Tibial artery (tissue), 4 donors: ENCODE measurements around the gene ALS2.
"Not testable (repeated sequence)": the region's sequence is repeated elsewhere in the genome, so short reads cannot be mapped to it uniquely, and the experiment has no call there.

Experiments used
- DNase-seq, 2 donors: peaks; one replicate each; pipeline ENCODE4 v3.0.0-alpha.2; 2019
- H3K27ac ChIP-seq, 2 donors: fragments of 200-600 bp; sonication (generic) in 1 of 2; 1 replicate in 1 of 2; 2 replicates in 1 of 2; pipeline ENCODE4 v1.5.1; 2018 to 2019; ENCODE audit warnings: mild to moderate bottlenecking in 1 of 2
- H3K27me3 ChIP-seq, 2 donors: fragments of 200-600 bp; sonication (generic) in 1 of 2; one replicate each; pipeline versions ENCODE4 v1.5.1 to v1.6.0; 2016 to 2019
- H3K36me3 ChIP-seq, 3 donors: fragments of 200-600 bp; sonication (generic) in 2 of 3; one replicate each; pipeline ENCODE4 v1.5.1; 2016 to 2019; ENCODE audit warnings: mild to moderate bottlenecking in 2 of 3
- H3K4me1 ChIP-seq, 4 donors: fragments of 200-600 bp; sonication (generic) in 2 of 4; 1 replicate in 3 of 4; 2 replicates in 1 of 4; pipeline ENCODE4 v1.5.1; 2016 to 2019
- H3K4me3 ChIP-seq, 2 donors: fragments of 200-600 bp; sonication (generic) in 1 of 2; 1 replicate in 1 of 2; 2 replicates in 1 of 2; pipeline ENCODE4 v1.5.1; 2018 to 2019; ENCODE audit warnings: mild to moderate bottlenecking in 2 of 2
- H3K9me3 ChIP-seq, 3 donors: fragments of 200-600 bp; sonication (generic) in 1 of 3; one replicate each; pipeline ENCODE4 v1.5.1; 2016 to 2019
- CTCF ChIP-seq, 2 experiments: fragments of 200-600 bp in 1 of 2; fragments of 450-650 bp in 1 of 2; IDR thresholded peaks; one replicate each; pipeline ENCODE4 v1.5.1; 2017 to 2019; ENCODE audit warnings: antibody characterized with exemption in 2 of 2, mild to moderate bottlenecking in 1 of 2, moderate library complexity in 1 of 2
- intact Hi-C: fragments of 100-400 bp; cut with DNase I; formaldehyde crosslinking; loops from one replicate; pipeline ENCODE4 v1.15.0; 2023; ENCODE audit warnings: low total_unique reads

ALS2 gene

GRCh38 chr2:201765799-201766198 lies 14.9 kb downstream of the ALS2 start:
- Histone ChIP-seq H3K9me3 (no peaks in the 10 kb centered on the region), H3K4me3 (no peak overlapping the region), H3K27ac (no peak overlapping the region), H3K4me1 (peaks cover 0 to 18% (median 5%) of the 10 kb centered on the region in 4 donors), H3K36me3 (peaks cover 16 to 31% (median 20%) of the 10 kb centered on the region in 3 donors), H3K27me3 (no peaks in the 10 kb centered on the region)
- DNase-seq, result no peak
- TF ChIP-seq CTCF (IDR thresholded peaks at IDR 0.05), result no peak
- intact Hi-C loops, result no loop called here

- intact Hi-C loops, result not testable (repeated sequence)
These were observed 16.3 kb downstream of the ALS2 start for GRCh38 chr2:201764469-201764868.

GRCh38 chr2:201761101-201761500 lies 19.6 kb downstream of the ALS2 start:
- Histone ChIP-seq H3K27ac (no peak overlapping the region), H3K4me1 (no peaks in the 10 kb centered on the region), H3K27me3 (no peaks in the 10 kb centered on the region), H3K4me3 (no peak overlapping the region), H3K9me3 (no peaks in the 10 kb centered on the region), H3K36me3 (peaks cover 22 to 47% (median 39%) of the 10 kb centered on the region in 3 donors)
- intact Hi-C loops, result no loop called here
- no peak for TF ChIP-seq CTCF (IDR thresholded peaks at IDR 0.05)
- DNase-seq, result no peak

More at GRCh38 chr2:201764469-201764868, 16.3 kb downstream of the ALS2 start:
- not testable (repeated sequence) for H3K27ac ChIP-seq, DNase-seq, H3K9me3 ChIP-seq, H3K4me3 ChIP-seq, H3K27me3 ChIP-seq
- Histone ChIP-seq H3K4me1 (peaks cover 0 to 18% (median 5%) of the 10 kb centered on the region in 4 donors), H3K36me3 (peaks cover 20 to 42% (median 28%) of the 10 kb centered on the region in 3 donors)

GRCh38 chr2:201759567-201759966 lies 21.2 kb downstream of the ALS2 start:
- TF ChIP-seq CTCF (IDR thresholded peaks at IDR 0.05), result no peak
- no peak overlapping the region for H3K27ac ChIP-seq

GRCh38 chr2:201758873-201759272 lies 21.9 kb downstream of the ALS2 start:
- Histone ChIP-seq H3K27ac (no peak overlapping the region), H3K36me3 (peaks cover 23 to 48% (median 46%) of the 10 kb centered on the region in 3 donors), H3K4me1 (no peaks in the 10 kb centered on the region), H3K9me3 (no peaks in the 10 kb centered on the region), H3K4me3 (no peak overlapping the region), H3K27me3 (no peaks in the 10 kb centered on the region)
- intact Hi-C loops, result no loop called here
- no peak for TF ChIP-seq CTCF (IDR thresholded peaks at IDR 0.05)
- DNase-seq, result no peak

More at GRCh38 chr2:201759567-201759966, 21.2 kb downstream of the ALS2 start:
- Histone ChIP-seq H3K9me3 (no peaks in the 10 kb centered on the region), H3K36me3 (peaks cover 23 to 41% (median 39%) of the 10 kb centered on the region in 3 donors), H3K4me3 (no peak overlapping the region), H3K4me1 (no peaks in the 10 kb centered on the region), H3K27me3 (no peaks in the 10 kb centered on the region)
- intact Hi-C loops, result no loop called here
- no peak for DNase-seq

GRCh38 chr2:201758234-201758633 lies 22.5 kb downstream of the ALS2 start:
- no peaks in the 10 kb centered on the region for H3K4me1 ChIP-seq
- H3K4me3 ChIP-seq, result no peak overlapping the region
- H3K27ac ChIP-seq, result no peak overlapping the region
- no peak for DNase-seq
- TF ChIP-seq CTCF (IDR thresholded peaks at IDR 0.05), result no peak
- no peaks in the 10 kb centered on the region for H3K27me3 ChIP-seq
- H3K9me3 ChIP-seq, result no peaks in the 10 kb centered on the region
- H3K36me3 ChIP-seq, result peaks cover 23 to 50% (median 49%) of the 10 kb centered on the region in 3 donors
- intact Hi-C loops, result no loop called here
